HG03342 (cell line): ENCODE measurements around the gene PPM1G.
"Not testable (repeated sequence)": the region's sequence is repeated elsewhere in the genome, so short reads cannot be mapped to it uniquely, and the experiment has no call there.

Experiments
- ATAC-seq: cut with Tn5 transposase; IDR thresholded peaks from one replicate; pipeline ENCODE4 v1.9.1; 2021; ENCODE audit warnings: mild to moderate bottlenecking, moderate library complexity; ENCODE audit not compliant: unreplicated experiment

The PPM1G gene

GRCh38 chr2:27376151-27376865 lies 33.1 kb downstream of the PPM1G start:
- no peak for ATAC-seq

GRCh38 chr2:27375513-27376099 lies 33.8 kb downstream of the PPM1G start:
- ATAC-seq: no peak

- ATAC-seq: no peak
Measured at GRCh38 chr2:27373567-27373966, 35.8 kb downstream of the PPM1G start.

GRCh38 chr2:27372937-27373336 lies 36.5 kb downstream of the PPM1G start:
- no peak for ATAC-seq

- peak; percentile 17 for ATAC-seq
Measured at GRCh38 chr2:27370816-27371620, 38.4 kb downstream of the PPM1G start.

- ATAC-seq: peak; percentile 89
Measured at GRCh38 chr2:27370026-27370815, 39.2 kb downstream of the PPM1G start, which contains the start of the genes EIF2B4 and SNX17. EIF2B4 (minus strand) TSS chr2:27370338; CDS start chr2:27370314, 24 bp downstream. SNX17 (plus strand) TSS chr2:27370616; CDS start chr2:27370744, 128 bp downstream.

- no peak for ATAC-seq
Measured at GRCh38 chr2:27369471-27370025, 39.8 kb downstream of the PPM1G start.

GRCh38 chr2:27363933-27364332 lies 45.5 kb downstream of the PPM1G start:
- ATAC-seq: no peak

GRCh38 chr2:27362678-27363420 lies 46.5 kb downstream of the PPM1G start:
- no peak for ATAC-seq

- peak; percentile 80 for ATAC-seq
Measured at GRCh38 chr2:27356382-27357181, 52.8 kb downstream of the PPM1G start, which contains the start of gene GTF3C2. GTF3C2 (minus strand) TSS chr2:27356764; CDS start chr2:27343554, 13,210 bp downstream.

GRCh38 chr2:27356056-27356381 lies 53.4 kb downstream of the PPM1G start:
- peak; percentile 36 for ATAC-seq

GRCh38 chr2:27354597-27354927 lies 54.8 kb downstream of the PPM1G start:
- no peak for ATAC-seq

GRCh38 chr2:27353762-27354596 lies 55.4 kb downstream of the PPM1G start:
- ATAC-seq: no peak

GRCh38 chr2:27353386-27353761 lies 56.0 kb downstream of the PPM1G start:
- not testable (repeated sequence) for ATAC-seq

- no peak for ATAC-seq
Measured at GRCh38 chr2:27351802-27352598, 57.4 kb downstream of the PPM1G start.

- ATAC-seq: no peak
Measured at GRCh38 chr2:27350106-27350693, 59.2 kb downstream of the PPM1G start.

GRCh38 chr2:27347641-27348040 lies 61.8 kb downstream of the PPM1G start:
- ATAC-seq: no peak
